ENCODE data around the gene GRIA3. TPM values are rescaled to one million over a fixed set of nuclear protein-coding genes. Genes with fewer than 3 reads are reported as not detected.

Gene GRIA3
- total RNA-seq, 1 experiment from 2014 or later = 1.4 TPM

DNA sequence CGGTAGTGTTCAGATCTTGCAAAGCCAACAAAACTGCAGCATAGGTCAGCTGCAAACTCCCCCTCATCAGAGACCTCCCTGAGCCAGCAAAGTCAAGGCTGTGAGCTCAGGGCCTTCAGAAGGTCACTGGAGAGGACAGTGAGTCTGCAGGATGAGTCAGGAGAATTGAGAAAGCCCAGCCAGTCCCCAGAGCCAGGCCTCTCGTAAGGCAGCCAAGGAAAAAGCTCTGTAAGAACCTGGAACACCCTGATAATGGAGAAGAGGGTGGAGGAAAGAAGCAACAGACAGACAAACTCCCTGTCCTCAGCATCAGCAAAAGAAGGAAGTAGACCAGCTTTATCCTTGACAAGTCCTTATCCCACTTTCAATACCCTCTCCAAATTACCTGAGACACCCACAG, 33.0 kb downstream of the GRIA3 start:
- Histone ChIP-seq H3K18ac (ENCODE audit: insufficient read length, low read depth, low read length) (no peak overlapping the region), H2BK15ac (ENCODE audit: low read depth, low read length) (no peak overlapping the region), H2BK120ac (ENCODE audit: low read depth, low read length, poor library complexity, severe bottlenecking) (no peak overlapping the region), H3K79me1 (ENCODE audit: insufficient read depth, low read depth, low read length, poor library complexity, severe bottlenecking) (no peaks in the 10 kb centered on the region), H4K20me1 (ENCODE audit: control insufficient read depth, insufficient read depth, insufficient read length) (no peaks in the 10 kb centered on the region), H2AK5ac (ENCODE audit: insufficient read length, low read length) (no peak overlapping the region), H2AFZ (ENCODE audit: low read length) (no peak overlapping the region), H3K79me2 (ENCODE audit: insufficient read depth, low read length) (no peaks in the 10 kb centered on the region), H3T11ph (ENCODE audit: low read length) (no peak overlapping the region), H3K14ac (ENCODE audit: insufficient read depth, low read length) (no peak overlapping the region), H3K27me3 (ENCODE audit: insufficient read depth, low read length) (no peaks in the 10 kb centered on the region), H4K91ac (ENCODE audit: insufficient read length, low read depth, low read length) (no peak overlapping the region), H3K9me3 (ENCODE audit: control insufficient read depth, low read depth, low read length) (peaks cover 47% of the 10 kb centered on the region), H2BK20ac (ENCODE audit: low read depth, low read length, poor library complexity, severe bottlenecking) (no peak overlapping the region), H4K8ac (replicated peaks; ENCODE audit: insufficient read length, low read depth, low read length) (no peak overlapping the region), H3K56ac (ENCODE audit: insufficient read length, low read depth, low read length) (no peak overlapping the region), H3K27ac (ENCODE audit: insufficient read length, low read depth, low read length) (no peak overlapping the region), H4K5ac (ENCODE audit: insufficient read length, low read depth, low read length) (no peak overlapping the region), H3K23ac (ENCODE audit: insufficient read length, low read depth, low read length) (no peak overlapping the region), H3K9ac (ENCODE audit: extremely low read depth, insufficient read length, low read length) (no peak overlapping the region), H3K4me2 (ENCODE audit: insufficient read depth, insufficient read length, low read length) (no peak overlapping the region), H3K4me1 (ENCODE audit: insufficient read depth, low read length) (no peaks in the 10 kb centered on the region), H3K4ac (ENCODE audit: low read depth, low read length) (no peak overlapping the region), H3K23me2 (ENCODE audit: insufficient read length, low read depth, low read length, poor library complexity, severe bottlenecking) (no peaks in the 10 kb centered on the region), H2BK5ac (ENCODE audit: insufficient read length, low read length) (no peak overlapping the region), H2BK12ac (ENCODE audit: insufficient read length, low read depth, low read length) (no peak overlapping the region)
- no peak overlapping the region for H3K4me3 Mint-ChIP-seq
- WGBS (ENCODE audit: extremely low coverage, insufficient read length, low lambda C conversion rate) = no CpG with 5 or more reads among the region's 2 CpGs
- peaks cover 27% of the 10 kb centered on the region for H3K27me3 Mint-ChIP-seq (ENCODE audit: low read depth)
- H3K9me3 Mint-ChIP-seq = peaks cover 0 to 60% of the 10 kb centered on the region in 2 experiments; a peak in 3 of 5 replicates
- TF ChIP-seq, protein P1, sequence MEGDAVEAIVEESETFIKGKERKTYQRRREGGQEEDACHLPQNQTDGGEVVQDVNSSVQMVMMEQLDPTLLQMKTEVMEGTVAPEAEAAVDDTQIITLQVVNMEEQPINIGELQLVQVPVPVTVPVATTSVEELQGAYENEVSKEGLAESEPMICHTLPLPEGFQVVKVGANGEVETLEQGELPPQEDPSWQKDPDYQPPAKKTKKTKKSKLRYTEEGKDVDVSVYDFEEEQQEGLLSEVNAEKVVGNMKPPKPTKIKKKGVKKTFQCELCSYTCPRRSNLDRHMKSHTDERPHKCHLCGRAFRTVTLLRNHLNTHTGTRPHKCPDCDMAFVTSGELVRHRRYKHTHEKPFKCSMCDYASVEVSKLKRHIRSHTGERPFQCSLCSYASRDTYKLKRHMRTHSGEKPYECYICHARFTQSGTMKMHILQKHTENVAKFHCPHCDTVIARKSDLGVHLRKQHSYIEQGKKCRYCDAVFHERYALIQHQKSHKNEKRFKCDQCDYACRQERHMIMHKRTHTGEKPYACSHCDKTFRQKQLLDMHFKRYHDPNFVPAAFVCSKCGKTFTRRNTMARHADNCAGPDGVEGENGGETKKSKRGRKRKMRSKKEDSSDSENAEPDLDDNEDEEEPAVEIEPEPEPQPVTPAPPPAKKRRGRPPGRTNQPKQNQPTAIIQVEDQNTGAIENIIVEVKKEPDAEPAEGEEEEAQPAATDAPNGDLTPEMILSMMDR (conservative IDR thresholded peaks at IDR 0.05) = no peak
- peaks cover 13 to 20% of the 10 kb centered on the region in 2 experiments for H3K4me1 Mint-ChIP-seq
- no peak overlapping the region; a peak in 1 of 7 replicates for H3K27ac Mint-ChIP-seq
- H3K36me3 Mint-ChIP-seq (ENCODE audit: insufficient read depth in 1 of 3, low read depth in 3 of 3) = peaks cover 0 to 4% (median 0%) of the 10 kb centered on the region in 3 experiments; a peak in 1 of 7 replicates
- DNase-seq = no peak

Data from H9 (cell line).